Ammon's horn (tissue), 1 donor: ENCODE data around the gene ASIC2.

Experiments used
- DNase-seq: peaks from one replicate; pipeline ENCODE4 v3.0.0-alpha.2; 2016; ENCODE audit warnings: low spot score

The ASIC2 gene

GRCh38 chr17:33288954-33289353 is 4.1 kb downstream of the ASIC2 start:
- no peak for DNase-seq

GRCh38 chr17:33287096-33287725 is 5.9 kb downstream of the ASIC2 start:
- no peak for DNase-seq

GRCh38 chr17:33285413-33285812 is 7.7 kb downstream of the ASIC2 start:
- DNase-seq, result no peak

GRCh38 chr17:33284022-33284421 is 9.1 kb downstream of the ASIC2 start:
- DNase-seq, result no peak

- DNase-seq, result no peak
Measured at GRCh38 chr17:33280162-33280943, 12.7 kb downstream of the ASIC2 start.

GRCh38 chr17:33277436-33278100 is 15.5 kb downstream of the ASIC2 start:
- peak; percentile 27 for DNase-seq

- DNase-seq, result no peak
Measured at GRCh38 chr17:33273743-33274410, 19.2 kb downstream of the ASIC2 start.

GRCh38 chr17:33273271-33273670 is 19.8 kb downstream of the ASIC2 start:
- DNase-seq, result no peak

- DNase-seq, result no peak
Measured at GRCh38 chr17:33272438-33272837, 20.7 kb downstream of the ASIC2 start.

GRCh38 chr17:33269337-33270060 is 23.6 kb downstream of the ASIC2 start:
- no peak for DNase-seq

- DNase-seq, result no peak
Measured at GRCh38 chr17:33267851-33268548, 25.1 kb downstream of the ASIC2 start.

- DNase-seq, result no peak
Measured at GRCh38 chr17:33267271-33267790, 25.8 kb downstream of the ASIC2 start.

- no peak for DNase-seq
Measured at GRCh38 chr17:33266611-33267010, 26.5 kb downstream of the ASIC2 start.

- DNase-seq, result no peak
Measured at GRCh38 chr17:33266116-33266515, 27.0 kb downstream of the ASIC2 start.

- DNase-seq, result no peak
Measured at GRCh38 chr17:33263396-33263795, 29.7 kb downstream of the ASIC2 start.

- DNase-seq, result no peak
Measured at GRCh38 chr17:33262266-33263123, 30.6 kb downstream of the ASIC2 start.

- no peak for DNase-seq
Measured at GRCh38 chr17:33261820-33262219, 31.3 kb downstream of the ASIC2 start.

GRCh38 chr17:33260638-33261037 is 32.5 kb downstream of the ASIC2 start:
- no peak for DNase-seq

GRCh38 chr17:33258296-33258695 is 34.8 kb downstream of the ASIC2 start:
- no peak for DNase-seq

GRCh38 chr17:33245183-33245582 is 47.9 kb downstream of the ASIC2 start:
- DNase-seq, result no peak
